Measurements from ENCODE around the gene MCRS1.

DNA sequence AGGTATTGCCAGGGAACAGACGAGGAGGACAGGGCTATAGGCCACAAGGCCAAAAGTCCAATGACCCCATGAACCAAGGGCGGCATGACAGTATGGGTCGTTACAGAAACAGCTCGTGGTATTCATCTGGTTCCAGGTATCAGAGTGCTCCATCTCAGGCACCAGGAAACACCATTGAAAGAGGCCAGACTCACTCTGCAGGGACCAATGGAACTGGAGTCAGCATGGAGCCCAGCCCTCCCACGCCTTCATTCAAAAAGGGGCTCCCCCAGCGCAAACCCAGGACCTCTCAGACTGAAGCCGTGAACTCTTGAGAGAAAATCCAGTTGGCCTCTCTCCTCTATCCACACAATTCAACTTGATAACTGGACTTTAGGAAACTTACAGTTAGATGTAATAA is 42.0 kb downstream of the MCRS1 start:
- no peak for TF ChIP-seq EZH2phosphoT487 (IDR thresholded peaks at IDR 0.05; ENCODE audit: borderline replicate concordance)
- TF ChIP-seq, protein P1, sequence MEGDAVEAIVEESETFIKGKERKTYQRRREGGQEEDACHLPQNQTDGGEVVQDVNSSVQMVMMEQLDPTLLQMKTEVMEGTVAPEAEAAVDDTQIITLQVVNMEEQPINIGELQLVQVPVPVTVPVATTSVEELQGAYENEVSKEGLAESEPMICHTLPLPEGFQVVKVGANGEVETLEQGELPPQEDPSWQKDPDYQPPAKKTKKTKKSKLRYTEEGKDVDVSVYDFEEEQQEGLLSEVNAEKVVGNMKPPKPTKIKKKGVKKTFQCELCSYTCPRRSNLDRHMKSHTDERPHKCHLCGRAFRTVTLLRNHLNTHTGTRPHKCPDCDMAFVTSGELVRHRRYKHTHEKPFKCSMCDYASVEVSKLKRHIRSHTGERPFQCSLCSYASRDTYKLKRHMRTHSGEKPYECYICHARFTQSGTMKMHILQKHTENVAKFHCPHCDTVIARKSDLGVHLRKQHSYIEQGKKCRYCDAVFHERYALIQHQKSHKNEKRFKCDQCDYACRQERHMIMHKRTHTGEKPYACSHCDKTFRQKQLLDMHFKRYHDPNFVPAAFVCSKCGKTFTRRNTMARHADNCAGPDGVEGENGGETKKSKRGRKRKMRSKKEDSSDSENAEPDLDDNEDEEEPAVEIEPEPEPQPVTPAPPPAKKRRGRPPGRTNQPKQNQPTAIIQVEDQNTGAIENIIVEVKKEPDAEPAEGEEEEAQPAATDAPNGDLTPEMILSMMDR (conservative IDR thresholded peaks at IDR 0.05; ENCODE audit: low read length) = no peak

All from Loucy (cell line).